DOHH2 (cell line): Measurements from ENCODE around the gene TMEM184A.

Source experiments
- H3F3A ChIP-seq: fragments of 200-600 bp; sonication (generic), shearing (Covaris generic); 2 replicates; pipeline ENCODE4 v1.6.0; 2016; ENCODE audit warnings: antibody characterized with exemption, mild to moderate bottlenecking; ENCODE audit not compliant: control insufficient read depth, insufficient read depth
- H3K27ac ChIP-seq: fragments of 200-600 bp; sonication (generic); 2 replicates; pipeline ENCODE4 v1.5.1; 2014; ENCODE audit warnings: low read depth, mild to moderate bottlenecking, low read length, moderate library complexity
- H3K27me3 ChIP-seq: fragments of 200-600 bp; sonication (generic); 2 replicates; pipeline ENCODE4 v1.6.1; 2014; ENCODE audit warnings: mild to moderate bottlenecking, low read length, mixed read lengths; ENCODE audit not compliant: control insufficient read depth
- H3K36me3 ChIP-seq: fragments of 200-600 bp; sonication (generic); 2 replicates; pipeline ENCODE4 v1.6.1; 2014; ENCODE audit warnings: mild to moderate bottlenecking, low read length, moderate library complexity, mixed read lengths; ENCODE audit not compliant: control insufficient read depth
- H3K4me1 ChIP-seq: fragments of 200-600 bp; sonication (generic); 2 replicates; pipeline ENCODE4 v1.6.1; 2014; ENCODE audit warnings: mild to moderate bottlenecking, low read length, mixed read lengths; ENCODE audit not compliant: control insufficient read depth
- H3K4me2 ChIP-seq: fragments of 200-600 bp; sonication (generic); 2 replicates; pipeline ENCODE4 v1.6.0; 2014; ENCODE audit warnings: mild to moderate bottlenecking, low read length, moderate library complexity
- H3K4me3 ChIP-seq: fragments of 200-600 bp; sonication (generic); 2 replicates; pipeline ENCODE4 v1.5.1; 2014; ENCODE audit warnings: mild to moderate bottlenecking, low read length, mixed read lengths
- H3K79me2 ChIP-seq: fragments of 200-600 bp; sonication (generic); 2 replicates; pipeline ENCODE4 v1.6.1; 2014; ENCODE audit warnings: mild to moderate bottlenecking, low read length, mixed read lengths; ENCODE audit not compliant: control insufficient read depth
- H3K9me2 ChIP-seq: fragments of 200-600 bp; sonication (generic); replicated peaks from 2 replicates; pipeline ENCODE4 v1.6.1; 2014; ENCODE audit warnings: mild to moderate bottlenecking, low read length, mixed read lengths; ENCODE audit not compliant: control insufficient read depth
- H3K9me3 ChIP-seq: fragments of 200-600 bp; sonication (generic); 2 replicates; pipeline ENCODE4 v1.6.1; 2014; ENCODE audit warnings: antibody characterized with exemption, low read length, mixed read lengths; ENCODE audit not compliant: control insufficient read depth, insufficient read depth
- H4K20me1 ChIP-seq: fragments of 200-600 bp; sonication (generic); 2 replicates; pipeline ENCODE4 v1.6.0; 2014; ENCODE audit warnings: low read depth, mild to moderate bottlenecking, antibody characterized with exemption, low read length, moderate library complexity; ENCODE audit not compliant: control insufficient read depth, insufficient read depth
- EZH2phosphoT487 ChIP-seq: fragments of 200-600 bp; sonication (generic); IDR thresholded peaks from 2 replicates; pipeline ENCODE4 v1.6.1; 2017; ENCODE audit warnings: borderline replicate concordance, mild to moderate bottlenecking, antibody characterized with exemption, low read length, moderate library complexity, mixed read lengths
- TF ChIP-seq, protein P1 (sequence below): fragments of 200-600 bp; sonication (generic); IDR thresholded peaks from one replicate; pipeline ENCODE4 v1.5.1; 2014; ENCODE audit warnings: antibody characterized with exemption, mild to moderate bottlenecking, low read depth, low read length; ENCODE audit not compliant: poor library complexity, severe bottlenecking

Gene TMEM184A

DNA sequence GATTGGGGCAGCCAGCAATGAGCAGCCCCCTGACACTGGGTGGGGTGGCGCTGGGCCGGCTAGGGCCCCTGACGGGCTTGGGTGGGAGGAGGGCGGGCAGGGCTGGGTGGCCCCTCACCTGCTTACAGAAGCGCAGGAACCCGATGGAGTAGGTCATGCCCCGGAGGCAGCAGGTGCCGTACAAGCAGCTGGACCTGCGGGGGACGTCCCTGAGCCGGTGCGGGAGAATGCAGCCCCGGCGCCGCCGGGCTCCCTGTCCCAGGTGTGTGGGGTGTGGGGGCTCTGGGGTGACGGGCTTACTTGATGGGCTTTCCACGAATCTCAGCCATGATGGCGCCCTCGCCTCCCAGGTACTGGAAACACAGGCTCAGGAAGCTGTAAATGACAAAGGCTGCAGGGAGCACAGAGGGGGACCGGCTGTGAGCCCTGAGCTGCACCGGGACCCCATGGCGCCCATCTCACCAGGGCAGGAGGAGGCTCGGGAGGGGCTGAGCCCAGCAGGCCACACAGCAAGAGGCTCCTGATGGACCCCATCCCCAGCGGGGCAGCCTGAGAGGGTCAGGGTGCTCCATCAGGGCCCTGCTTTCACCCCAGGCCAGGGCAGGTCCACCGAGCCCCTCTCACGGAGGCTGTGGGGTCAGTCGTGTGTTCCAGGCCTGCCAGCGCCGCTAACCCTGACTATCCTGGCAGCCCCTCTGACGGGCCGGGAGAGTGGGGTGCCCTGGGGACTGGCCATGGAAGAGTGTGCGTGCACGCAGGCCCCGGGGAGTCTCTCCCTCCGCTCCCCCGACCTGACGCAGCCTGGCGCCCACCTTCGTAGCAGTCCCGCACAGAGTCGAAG lies 5.8 kb downstream of the TMEM184A start:
- no peaks in the 10 kb centered on the region for H4K20me1 ChIP-seq
- no peaks in the 10 kb centered on the region for H3F3A ChIP-seq
- no peak overlapping the region for H3K4me2 ChIP-seq
- no peaks in the 10 kb centered on the region for H3K36me3 ChIP-seq
- TF ChIP-seq, protein P1, sequence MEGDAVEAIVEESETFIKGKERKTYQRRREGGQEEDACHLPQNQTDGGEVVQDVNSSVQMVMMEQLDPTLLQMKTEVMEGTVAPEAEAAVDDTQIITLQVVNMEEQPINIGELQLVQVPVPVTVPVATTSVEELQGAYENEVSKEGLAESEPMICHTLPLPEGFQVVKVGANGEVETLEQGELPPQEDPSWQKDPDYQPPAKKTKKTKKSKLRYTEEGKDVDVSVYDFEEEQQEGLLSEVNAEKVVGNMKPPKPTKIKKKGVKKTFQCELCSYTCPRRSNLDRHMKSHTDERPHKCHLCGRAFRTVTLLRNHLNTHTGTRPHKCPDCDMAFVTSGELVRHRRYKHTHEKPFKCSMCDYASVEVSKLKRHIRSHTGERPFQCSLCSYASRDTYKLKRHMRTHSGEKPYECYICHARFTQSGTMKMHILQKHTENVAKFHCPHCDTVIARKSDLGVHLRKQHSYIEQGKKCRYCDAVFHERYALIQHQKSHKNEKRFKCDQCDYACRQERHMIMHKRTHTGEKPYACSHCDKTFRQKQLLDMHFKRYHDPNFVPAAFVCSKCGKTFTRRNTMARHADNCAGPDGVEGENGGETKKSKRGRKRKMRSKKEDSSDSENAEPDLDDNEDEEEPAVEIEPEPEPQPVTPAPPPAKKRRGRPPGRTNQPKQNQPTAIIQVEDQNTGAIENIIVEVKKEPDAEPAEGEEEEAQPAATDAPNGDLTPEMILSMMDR: no peak
- no peak for TF ChIP-seq EZH2phosphoT487
- peaks cover 4% of the 10 kb centered on the region; the same call in 1 of the 2 replicates for H3K4me1 ChIP-seq
- no peaks in the 10 kb centered on the region for H3K9me2 ChIP-seq
- no peaks in the 10 kb centered on the region for H3K79me2 ChIP-seq
- no peaks in the 10 kb centered on the region for H3K9me3 ChIP-seq
- no peak overlapping the region for H3K27ac ChIP-seq
- H3K4me3 ChIP-seq: no peak overlapping the region
- H3K27me3 ChIP-seq: no peaks in the 10 kb centered on the region

DNA sequence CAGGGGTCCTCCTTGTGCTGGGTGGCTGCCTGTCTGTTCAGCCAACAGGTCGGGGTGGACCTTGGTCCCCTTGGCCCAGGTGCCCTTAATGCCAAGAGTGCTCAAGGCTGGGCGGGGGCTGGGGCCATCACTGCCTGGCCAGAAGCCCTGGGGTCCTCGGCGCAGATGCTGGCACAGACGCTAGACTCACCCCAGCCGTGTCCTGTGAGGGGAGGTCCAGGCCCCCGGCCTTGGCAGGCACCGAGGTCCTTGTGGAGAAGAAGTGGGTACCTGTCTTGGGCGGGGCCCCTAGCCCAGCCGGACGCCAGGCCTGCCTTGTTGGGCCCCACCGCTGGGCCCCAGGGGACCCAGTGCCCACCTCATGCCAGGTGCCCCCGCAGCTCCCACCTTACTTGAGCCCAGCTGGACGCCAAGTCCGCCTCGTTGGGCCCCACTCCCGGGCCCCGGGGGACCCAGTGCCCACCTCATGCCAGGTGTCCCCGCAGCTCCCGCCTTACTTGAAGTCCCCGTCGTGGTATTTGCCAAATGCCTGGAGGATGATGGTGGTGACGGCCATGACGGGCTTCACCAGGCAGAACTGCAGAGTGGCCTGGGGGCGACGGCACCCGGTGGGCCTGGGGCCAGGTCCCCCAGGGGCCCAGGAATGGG lies 6.5 kb downstream of the TMEM184A start:
- Histone ChIP-seq H3K9me3 (no peaks in the 10 kb centered on the region), H3K4me1 (peaks cover 8% of the 10 kb centered on the region; the same call in 1 of the 2 replicates), H3K79me2 (no peaks in the 10 kb centered on the region), H3K4me3 (no peak overlapping the region), H4K20me1 (no peaks in the 10 kb centered on the region), H3K36me3 (peaks cover 7% of the 10 kb centered on the region; the same call in 1 of the 2 replicates), H3K4me2 (no peak overlapping the region), H3K27ac (no peak overlapping the region), H3K9me2 (no peaks in the 10 kb centered on the region), H3K27me3 (no peaks in the 10 kb centered on the region), H3F3A (no peaks in the 10 kb centered on the region)
- TF ChIP-seq, protein P1: no peak
- TF ChIP-seq EZH2phosphoT487: no peak

DNA sequence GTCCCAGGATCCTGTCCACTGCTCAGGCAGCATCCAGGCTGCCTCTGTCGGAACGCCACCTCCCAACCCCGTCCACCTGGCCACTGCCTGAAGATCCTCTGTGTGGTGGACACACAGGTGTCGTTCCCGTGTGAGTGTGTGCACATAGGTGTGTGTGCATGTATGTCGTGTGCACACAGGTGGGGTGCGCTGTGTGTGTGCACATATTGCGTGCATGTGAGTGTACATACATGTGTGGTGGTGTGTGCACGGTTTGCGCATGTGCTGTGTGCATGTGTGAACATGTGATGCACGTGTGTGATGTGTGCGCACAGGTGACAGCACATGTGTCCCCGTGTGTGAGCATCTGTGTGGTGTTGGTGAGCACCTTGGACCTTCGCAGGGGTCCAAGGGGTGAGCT lies 7.1 kb downstream of the TMEM184A start:
- Histone ChIP-seq H3K4me1 (peaks cover 8% of the 10 kb centered on the region; the same call in 1 of the 2 replicates), H3K27me3 (no peaks in the 10 kb centered on the region), H3F3A (no peaks in the 10 kb centered on the region), H3K79me2 (no peaks in the 10 kb centered on the region), H3K4me3 (no peak overlapping the region), H3K9me2 (no peaks in the 10 kb centered on the region), H3K36me3 (peaks cover 11% of the 10 kb centered on the region), H4K20me1 (no peaks in the 10 kb centered on the region), H3K27ac (no peak overlapping the region), H3K9me3 (no peaks in the 10 kb centered on the region), H3K4me2 (no peak overlapping the region)
- no peak for TF ChIP-seq EZH2phosphoT487
- TF ChIP-seq, protein P1: no peak
